ENCODE data around the gene PPP1R12A. TPM values are rescaled to one million over a fixed set of nuclear protein-coding genes. Genes with fewer than 3 reads are reported as not detected.

PPP1R12A gene
- total and polyA plus RNA-seq, 9 of the 15 experiments (the other 6 are each of a cell fraction or from before 2014, with no cell fraction given): 26.4 to 119 (median 53.3) TPM

GRCh38 chr12:79964100-79964627, 29.3 kb upstream of the PPP1R12A start:
- Histone ChIP-seq H3K4me2 (ENCODE audit: insufficient read depth, low read length) (no peak overlapping the region), H3K36me3 (ENCODE audit: control insufficient read depth, insufficient read depth, low read length) (no peaks in the 10 kb centered on the region), H4K20me1 (replicated peaks; ENCODE audit: control insufficient read depth, insufficient read depth, low read length) (no peaks in the 10 kb centered on the region), H3K9me3 (replicated peaks; ENCODE audit: control insufficient read depth, insufficient read depth, low read depth, low read length) (no peaks in the 10 kb centered on the region), H3K79me2 (ENCODE audit: control insufficient read depth, insufficient read depth, low read length) (no peaks in the 10 kb centered on the region), H3K27me3 (ENCODE audit: control insufficient read depth in 2 of 2, insufficient read depth in 2 of 2, low read length in 2 of 2) (no peaks in the 10 kb centered on the region), H3K9me1 (ENCODE audit: control insufficient read depth, insufficient read depth, low read length) (no peaks in the 10 kb centered on the region), H3K4me1 (replicated peaks in 1 of 2; ENCODE audit: control insufficient read depth in 2 of 2, insufficient read depth in 2 of 2, low read length in 2 of 2) (no peaks in the 10 kb centered on the region; a peak in 2 of 5 replicates), H3K9ac (ENCODE audit: insufficient read depth in 1 of 2, low read depth in 2 of 2, low read length in 2 of 2) (no peak overlapping the region), H3K27ac (ENCODE audit: extremely low read depth, low read depth, low read length) (no peak overlapping the region), H3K4me3 (no peak overlapping the region), H2AFZ (ENCODE audit: low read depth, low read length) (no peak overlapping the region; the same call in 1 of the 2 replicates)
- ChIA-PET CTCF (ENCODE audit: low intra/inter-chr PET ratio) (no interaction called here), POLR2A (interaction anchor here (1.9 kb wide), 1 partner anchor 9 kb away, joined by 4 read pairs; no protein-coding TSS in a partner anchor)
- FAIRE-seq (no peak), DNase-seq (ENCODE audit: extremely low read depth in 1 of 4, low spot score in 3 of 4) (no peak), ATAC-seq (peak; percentile 90)
- WGBS (ENCODE audit: insufficient coverage, low coverage, missing lambda C conversion rate): 7% methylated on average over 3 of the region's 3 CpGs
- intact Hi-C loops (cut with micrococcal nuclease): no loop called here
- in situ Hi-C loops (cut with MboI): no loop called here
- no TSS peak for BruUV-seq (replicated peaks)
- no peak for TF ChIP-seq CBX1 (IDR thresholded peaks at IDR 0.05; ENCODE audit: low read depth)
- TF ChIP-seq BRF2 (IDR thresholded peaks at IDR 0.05; ENCODE audit: borderline replicate concordance, insufficient read depth, insufficient read length): no peak
- no peak for TF ChIP-seq MCM2 (IDR thresholded peaks at IDR 0.05; ENCODE audit: low read depth)
- no peak for TF ChIP-seq PTTG1 (tag; IDR thresholded peaks at IDR 0.05; ENCODE audit: low read depth)
- peak; percentile 42; the same call in 1 of the 2 replicates for TF ChIP-seq EP300 (IDR thresholded peaks at IDR 0.05; ENCODE audit: low read length)
- no peak for TF ChIP-seq TFE3 (CRISPR knock-in tag; IDR thresholded peaks at IDR 0.05)
- TF ChIP-seq RBM22 (IDR thresholded peaks at IDR 0.05; ENCODE audit: low read depth, low read length, poor library complexity, severe bottlenecking): no peak
- no peak for TF ChIP-seq ZNF146 (CRISPR knock-in tag; IDR thresholded peaks at IDR 0.05; ENCODE audit: unreplicated experiment)
- no peak for TF ChIP-seq PHF20 (IDR thresholded peaks at IDR 0.05; ENCODE audit: partially characterized antibody)
- TF ChIP-seq PTBP1 (IDR thresholded peaks at IDR 0.05; ENCODE audit: low read depth, low read length): no peak
- TF ChIP-seq RBBP5 (IDR thresholded peaks at IDR 0.05; ENCODE audit: borderline replicate concordance, insufficient read depth, low read length, poor library complexity, severe bottlenecking): no peak
- no peak for TF ChIP-seq ZC3H8 (IDR thresholded peaks at IDR 0.05)
- TF ChIP-seq DEAF1 (CRISPR knock-in tag; IDR thresholded peaks at IDR 0.05): no peak
- TF ChIP-seq SIN3A (IDR thresholded peaks at IDR 0.05; ENCODE audit: borderline replicate concordance in 2 of 2, control insufficient read depth in 1 of 2, low read depth in 2 of 2, low read length in 2 of 2): no peak
- TF ChIP-seq GABPB1 (CRISPR knock-in tag; IDR thresholded peaks at IDR 0.05): no peak
- no peak for TF ChIP-seq SFPQ (IDR thresholded peaks at IDR 0.05; ENCODE audit: low read depth, low read length)

All from K562 (cell line).